NK-92 treated with Interleukin-12 subunit alpha and Interleukin-12 subunit beta, amount 100 ng/mL, for 24 hours (cell line): Measurements from ENCODE around the gene DOP1A.

Experiments used
- DNase-seq: peaks from one replicate; lab custom pipeline; 2025; lab: John Stamatoyannopoulos, UW

The DOP1A gene

DNA sequence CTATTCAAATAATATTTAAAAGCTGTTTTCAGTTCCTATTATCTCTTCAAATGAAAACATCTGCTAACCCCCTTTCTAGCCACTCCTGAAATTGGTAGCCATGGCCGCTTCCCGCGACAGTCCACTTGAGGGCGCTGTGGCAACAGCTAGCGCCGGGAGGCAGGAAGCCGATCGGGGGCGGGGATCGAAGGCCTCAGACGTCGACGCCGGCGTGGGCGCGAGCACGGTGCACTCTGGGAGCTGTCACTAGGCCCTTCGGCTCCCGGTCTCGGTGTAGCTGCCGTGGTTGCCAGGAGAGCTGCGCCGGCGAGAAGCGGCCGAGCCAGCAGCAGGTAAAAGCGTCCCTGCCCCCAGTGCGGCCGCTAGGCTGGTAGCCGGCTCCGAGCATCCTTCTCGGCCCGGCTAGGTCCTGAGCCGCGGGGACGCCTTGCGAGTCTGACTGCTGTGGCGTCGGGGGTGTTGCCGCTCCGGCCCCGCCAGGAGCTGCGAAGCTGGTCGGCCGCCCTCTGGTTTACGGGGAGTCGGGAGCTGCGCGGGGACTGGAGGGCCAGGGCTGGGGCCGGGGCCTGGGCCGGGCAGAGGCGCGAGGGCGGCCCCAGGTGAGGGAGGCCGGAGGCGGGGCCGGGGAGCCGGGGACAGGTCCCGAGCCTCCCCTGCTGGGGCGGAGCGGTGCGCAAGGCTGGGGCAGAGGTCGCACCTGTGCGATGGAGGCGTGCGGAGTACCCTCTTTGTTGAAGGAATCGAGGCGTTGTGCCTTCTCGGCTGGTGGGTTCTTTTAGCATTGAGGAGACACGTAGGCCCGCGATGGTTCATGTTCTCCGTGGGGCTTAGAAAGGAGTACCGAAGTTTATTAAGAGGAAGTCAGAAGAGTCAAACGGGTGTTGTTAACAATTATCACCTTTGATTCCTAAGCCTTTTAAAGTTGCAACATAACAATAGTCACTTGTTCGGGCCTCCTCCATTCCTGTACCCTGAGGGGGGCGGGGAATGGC lies at the start of gene DOP1A:
Gene DOP1A (plus strand): TSS at position 224 of the 992 bp plus-strand sequence. CDS start 29,307 bp downstream, outside the sequence.
- DNase-seq = peak; percentile 94

DNA sequence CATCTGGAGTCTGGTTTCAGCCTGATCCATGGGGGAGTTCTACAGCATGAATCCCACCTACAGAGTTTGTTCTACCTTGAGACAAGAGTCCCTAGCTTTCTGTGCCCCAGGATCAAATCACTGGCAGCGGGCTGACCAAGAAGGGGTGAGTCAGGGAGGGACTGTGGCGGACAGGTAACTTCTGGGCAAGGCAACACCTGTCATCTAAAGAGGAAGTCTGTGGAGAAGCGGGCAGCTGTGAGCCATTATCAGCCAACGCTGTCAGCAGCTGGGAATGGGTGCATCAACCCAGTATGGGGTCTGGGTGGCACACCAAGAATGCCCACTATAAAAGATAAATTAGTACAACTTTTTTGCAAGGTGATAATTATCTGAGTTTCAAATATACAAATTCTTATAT lies 47.7 kb upstream of the DOP1A start:
- DNase-seq = no peak

DNA sequence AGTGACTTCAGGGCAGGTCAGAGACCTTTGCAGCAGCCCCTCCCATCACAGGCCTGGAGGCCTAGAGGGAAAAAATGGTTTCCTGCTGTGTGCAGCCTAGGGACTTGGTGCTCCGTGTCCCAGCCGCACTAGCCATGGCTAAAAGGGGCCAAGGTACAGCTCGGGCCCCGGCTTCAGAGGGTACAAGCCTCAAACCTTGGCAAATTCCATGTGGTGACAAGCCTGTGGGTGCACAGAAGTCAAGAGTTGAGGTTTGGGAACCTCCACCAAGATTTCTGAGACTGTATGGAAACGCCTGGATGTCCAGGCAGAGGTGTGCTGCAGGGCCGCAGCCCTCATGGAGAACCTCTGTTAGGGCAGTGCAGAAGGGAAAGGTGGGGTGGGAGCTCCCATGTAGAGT lies 35.8 kb upstream of the DOP1A start:
- no peak for DNase-seq

GRCh38 chr6:83038246-83038645 lies 29.2 kb upstream of the DOP1A start:
- DNase-seq = no peak

- no peak for DNase-seq
Measured at GRCh38 chr6:83042467-83043053, 24.9 kb upstream of the DOP1A start.

DNA sequence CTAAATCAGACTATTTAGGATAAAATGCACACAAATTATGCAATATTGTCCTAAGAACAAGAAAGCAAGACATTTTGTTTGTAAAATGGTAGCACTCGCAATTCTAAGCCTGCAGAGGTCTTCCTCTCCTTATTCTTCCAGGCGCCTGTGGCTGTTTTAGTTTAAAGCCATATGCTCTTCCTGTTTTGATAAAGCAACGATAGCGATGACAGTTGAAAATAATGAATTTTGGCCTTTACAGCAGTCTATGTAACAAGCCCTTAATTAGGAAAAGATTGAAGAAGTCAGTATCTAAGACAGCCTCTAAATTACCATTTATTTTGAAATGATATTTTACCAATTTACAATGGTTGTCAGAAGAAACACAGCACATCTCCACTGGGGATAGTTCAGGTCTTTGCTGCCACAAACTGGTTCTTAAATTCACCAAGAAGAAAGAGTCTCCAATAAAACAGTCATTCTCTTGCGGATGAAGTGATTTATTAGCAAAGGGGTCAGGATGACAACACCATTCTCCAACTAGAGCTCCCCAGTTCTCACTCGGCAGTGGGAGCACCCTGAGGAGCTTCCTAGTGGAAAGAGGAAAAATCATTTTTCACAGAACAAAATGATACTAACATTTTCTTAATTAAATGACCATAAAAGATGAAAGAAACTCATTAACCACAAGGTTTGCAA lies 23.2 kb upstream of the DOP1A start:
- DNase-seq = no peak

DNA sequence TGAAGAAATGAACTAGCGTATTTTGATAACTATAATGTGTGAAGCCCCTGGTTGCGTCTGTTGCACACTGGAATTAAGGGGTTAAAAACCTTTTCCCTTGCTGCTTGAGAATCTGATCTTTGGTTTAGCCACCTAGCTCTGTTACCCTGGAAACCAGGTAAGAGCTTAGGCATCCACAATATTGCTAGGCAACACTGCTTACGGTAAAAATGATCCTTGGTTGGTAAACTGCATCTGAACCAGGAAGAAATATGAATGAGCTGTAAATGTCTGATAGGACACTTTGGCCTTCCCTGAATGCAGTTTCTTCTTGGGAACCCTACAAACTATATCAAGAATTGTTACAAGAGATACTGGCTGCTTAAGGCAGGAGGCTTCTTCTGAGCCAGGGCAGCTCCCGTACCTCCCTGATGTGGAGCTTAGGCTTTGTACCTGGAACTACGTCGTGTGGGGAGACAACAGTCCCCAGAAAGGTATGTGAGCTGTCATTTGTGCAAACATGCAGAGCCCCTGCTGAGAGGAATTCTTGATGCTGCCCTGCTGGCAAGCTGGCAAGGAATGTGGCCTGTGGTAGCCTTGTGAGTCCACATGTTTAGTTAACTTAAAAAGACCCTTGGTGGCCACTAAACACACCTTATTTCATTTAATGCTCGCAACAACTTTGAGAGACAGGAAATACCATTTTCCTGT lies 20.3 kb upstream of the DOP1A start:
- DNase-seq = no peak

DNA sequence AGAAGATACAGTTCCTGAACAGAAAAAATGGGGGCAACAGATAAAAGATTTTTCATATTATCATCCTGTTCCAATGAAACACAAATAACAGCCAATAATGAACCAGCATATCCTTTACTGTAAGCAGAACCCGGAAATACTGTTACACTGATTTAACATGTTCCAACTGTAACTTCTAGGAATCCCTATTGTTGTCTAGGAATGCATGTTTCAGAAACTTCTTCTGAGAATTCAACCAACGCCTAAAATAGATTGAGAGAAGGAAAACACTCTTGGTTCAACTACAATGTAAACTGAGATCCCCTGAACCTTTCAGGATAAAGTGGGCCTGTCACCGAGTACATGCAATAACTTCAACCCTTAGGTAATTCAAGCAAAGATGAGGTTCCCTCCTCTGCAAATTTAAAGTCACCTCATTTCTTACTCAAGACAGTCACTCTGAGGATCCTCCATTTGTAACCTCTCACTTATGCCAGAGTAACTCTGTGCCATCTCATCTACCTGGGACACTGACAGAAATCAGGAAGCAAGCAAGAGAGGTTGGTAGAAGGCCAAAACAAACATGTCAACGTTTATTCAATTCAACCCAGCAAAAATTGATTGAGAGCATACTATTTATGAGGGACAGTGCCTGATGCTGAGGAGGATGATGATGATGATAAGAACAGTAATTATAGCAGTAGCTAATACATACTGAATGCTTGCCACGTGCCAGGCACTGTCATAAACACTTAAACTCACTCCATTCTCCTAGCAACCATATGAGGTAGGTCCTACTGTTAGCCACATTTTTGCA lies 15.9 kb upstream of the DOP1A start:
- no peak for DNase-seq

GRCh38 chr6:83053678-83054077 lies 13.8 kb upstream of the DOP1A start:
- DNase-seq = no peak

DNA sequence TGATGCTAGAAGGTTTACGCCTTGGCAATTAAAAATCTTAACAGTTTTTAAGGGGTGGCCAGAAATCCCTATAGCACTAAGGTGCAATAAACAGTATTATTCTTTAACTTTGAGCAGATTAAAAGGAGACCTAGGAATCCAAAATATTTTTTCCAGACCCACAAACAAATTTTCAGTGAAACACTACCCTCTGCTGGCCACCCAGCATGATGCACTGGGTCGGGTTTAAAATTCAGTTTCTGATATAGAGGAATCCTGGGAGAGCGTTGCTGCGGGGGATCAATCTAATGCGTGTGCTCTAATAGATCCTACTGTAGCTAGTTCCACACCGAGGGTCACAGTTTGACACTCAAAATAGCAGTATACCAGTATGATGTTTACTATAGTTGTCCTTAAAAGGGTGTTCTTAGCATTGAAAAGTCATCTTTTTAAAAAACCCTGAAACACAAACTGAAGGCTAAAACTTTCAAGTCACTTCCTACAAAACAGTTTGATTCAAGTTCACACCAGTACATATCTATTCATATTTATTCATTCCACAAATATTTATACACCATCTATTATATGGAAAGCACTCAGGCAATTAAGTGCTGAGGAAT lies 12.0 kb upstream of the DOP1A start:
- DNase-seq = no peak

- DNase-seq = no peak
Measured at GRCh38 chr6:83057705-83058321, 9.7 kb upstream of the DOP1A start.

DNA sequence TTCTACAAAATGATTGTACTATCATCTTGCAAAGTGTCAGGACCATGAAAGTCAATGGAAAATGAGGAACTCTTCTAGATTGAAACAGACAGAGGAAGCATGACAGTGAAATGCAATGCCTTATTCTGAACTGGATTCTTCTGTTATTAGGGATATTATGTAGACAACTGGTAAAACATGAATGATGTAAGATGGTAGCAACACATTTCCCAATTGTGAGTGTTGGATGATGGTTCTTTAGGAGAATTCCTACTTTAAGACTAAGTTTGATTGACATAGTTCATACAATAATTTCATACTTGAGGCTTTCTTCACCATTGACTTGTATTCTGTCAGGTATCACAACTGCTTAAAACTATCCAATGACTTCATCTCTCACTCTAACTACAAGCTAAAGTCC lies 6.3 kb upstream of the DOP1A start:
- no peak for DNase-seq

DNA sequence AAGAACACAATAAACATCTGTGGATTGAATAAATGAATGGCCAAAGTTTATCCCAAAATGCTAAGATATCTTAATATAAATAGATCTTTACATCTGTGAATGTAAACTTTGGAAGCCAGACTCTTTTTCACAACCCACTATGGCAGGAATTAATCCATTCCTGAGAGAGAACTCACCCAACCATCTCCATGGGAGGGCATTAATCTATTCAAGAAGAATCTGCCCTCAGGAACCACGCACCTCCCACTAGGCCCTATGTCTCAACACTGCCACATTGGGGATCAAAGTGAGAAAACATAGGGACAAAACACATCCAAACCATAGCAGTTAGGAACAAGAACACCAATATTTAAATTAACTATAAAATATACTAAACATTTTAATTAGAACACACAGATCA lies 5.2 kb upstream of the DOP1A start:
- DNase-seq = no peak

GRCh38 chr6:83065511-83066192 lies 1.8 kb upstream of the DOP1A start, which contains the start of gene UBE3D:
Gene UBE3D (minus strand): TSS chr6:83065841. CDS start chr6:83065718, 123 bp downstream.
- DNase-seq = peak; percentile 86

GRCh38 chr6:83068616-83069015 lies 1.1 kb downstream of the DOP1A start:
- no peak for DNase-seq

- no peak for DNase-seq
Measured at GRCh38 chr6:83069633-83070032, 2.2 kb downstream of the DOP1A start.

DNA sequence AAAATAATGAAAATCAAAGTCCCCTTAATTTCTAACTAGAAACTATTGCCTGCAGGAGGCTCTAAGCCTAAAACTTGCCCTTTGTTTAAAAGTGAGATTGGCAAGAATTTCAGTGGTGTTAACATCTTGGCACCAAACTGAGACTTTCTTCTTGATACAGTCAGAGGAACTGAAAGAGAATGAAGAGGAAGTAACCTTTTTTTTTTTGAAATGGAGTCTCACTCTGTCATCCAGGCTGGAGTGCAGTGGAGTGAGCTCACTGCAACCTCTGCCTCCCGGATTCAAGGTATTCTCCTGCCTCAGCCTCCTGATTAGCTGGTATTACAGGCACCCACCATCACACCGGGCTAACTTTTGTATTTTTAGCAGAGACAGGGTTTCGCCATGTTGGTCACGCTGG lies 3.6 kb downstream of the DOP1A start:
- no peak for DNase-seq

DNA sequence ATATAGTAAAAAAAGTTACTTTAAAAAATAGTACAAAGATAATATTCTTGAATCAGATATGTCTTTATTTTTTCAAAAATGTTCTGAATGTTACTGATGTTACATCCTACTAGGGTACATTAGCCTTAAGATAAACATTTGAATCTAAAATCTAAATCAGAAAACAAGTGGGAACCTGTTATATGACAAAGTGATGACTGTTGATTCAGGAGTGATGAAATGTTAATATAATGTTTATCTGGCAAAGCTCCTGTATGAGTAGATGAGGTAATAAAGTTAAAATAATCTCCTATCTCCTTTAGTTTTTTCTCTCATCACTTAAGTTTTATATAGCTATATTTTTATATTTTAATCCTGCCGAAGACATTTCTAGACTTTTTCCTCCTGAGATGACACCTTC lies 4.2 kb downstream of the DOP1A start:
- DNase-seq = no peak

GRCh38 chr6:83072726-83073125 lies 5.3 kb downstream of the DOP1A start:
- DNase-seq = no peak

- no peak for DNase-seq
Measured at GRCh38 chr6:83073615-83074014, 6.1 kb downstream of the DOP1A start.
